BE2C (cell line): ENCODE results near the gene KATNAL1.

ENCODE experiments used
- DNase-seq: peaks from one replicate; pipeline ENCODE4 v3.0.0-alpha.2; 2020
- H3K27me3 ChIP-seq: fragments of 250-450 bp; sonication (Bioruptor Pico); 2 replicates; pipeline ENCODE4 v1.5.1; 2020; ENCODE audit warnings: mild to moderate bottlenecking
- H3K36me3 ChIP-seq: fragments of 250-450 bp; sonication (Bioruptor Pico); 2 replicates; pipeline ENCODE4 v1.5.1; 2020; ENCODE audit warnings: mild to moderate bottlenecking
- H3K4me1 ChIP-seq: fragments of 250-450 bp; sonication (Bioruptor Pico); 2 replicates; pipeline ENCODE4 v1.5.1; 2020
- H3K4me3 ChIP-seq: 2 replicates; pipeline ENCODE4 v1.5.1; 2011; ENCODE audit warnings: low read depth, low read length
- H3K9me3 ChIP-seq: fragments of 250-450 bp; sonication (Bioruptor Pico); 2 replicates; pipeline ENCODE4 v1.5.1; 2020
- CTCF ChIP-seq: IDR thresholded peaks from 2 replicates; pipeline ENCODE4 v1.5.1; 2012; ENCODE audit warnings: mild to moderate bottlenecking, low read depth, low read length

The KATNAL1 gene

GRCh38 chr13:30192320-30193093 lies 114.8 kb downstream of the KATNAL1 start:
- DNase-seq = no peak
- no peaks in the 10 kb centered on the region for H3K9me3 ChIP-seq
- H3K4me1 ChIP-seq = peaks cover 22% of the 10 kb centered on the region
- TF ChIP-seq CTCF = no peak
- H3K36me3 ChIP-seq = no peaks in the 10 kb centered on the region
- no peaks in the 10 kb centered on the region for H3K27me3 ChIP-seq
- no peak overlapping the region for H3K4me3 ChIP-seq

- no peak overlapping the region for H3K4me3 ChIP-seq
- no peaks in the 10 kb centered on the region for H3K9me3 ChIP-seq
- H3K4me1 ChIP-seq = peaks cover 22% of the 10 kb centered on the region
- no peaks in the 10 kb centered on the region for H3K27me3 ChIP-seq
- no peaks in the 10 kb centered on the region for H3K36me3 ChIP-seq
- TF ChIP-seq CTCF = no peak
- no peak for DNase-seq
Measured at GRCh38 chr13:30191491-30192100, 115.8 kb downstream of the KATNAL1 start.

- Histone ChIP-seq H3K4me3 (no peak overlapping the region), H3K9me3 (no peaks in the 10 kb centered on the region), H3K36me3 (no peaks in the 10 kb centered on the region), H3K27me3 (no peaks in the 10 kb centered on the region), H3K4me1 (peaks cover 7% of the 10 kb centered on the region)
- DNase-seq = no peak
- TF ChIP-seq CTCF = no peak
Measured at GRCh38 chr13:30186634-30187415, 120.5 kb downstream of the KATNAL1 start.

- Histone ChIP-seq H3K27me3 (no peaks in the 10 kb centered on the region), H3K4me3 (no peak overlapping the region), H3K9me3 (no peaks in the 10 kb centered on the region), H3K36me3 (no peaks in the 10 kb centered on the region), H3K4me1 (no peaks in the 10 kb centered on the region)
- no peak for DNase-seq
- TF ChIP-seq CTCF = no peak
Measured at GRCh38 chr13:30181888-30182651, 125.3 kb downstream of the KATNAL1 start.

- Histone ChIP-seq H3K4me3 (no peak overlapping the region), H3K36me3 (no peaks in the 10 kb centered on the region), H3K9me3 (no peaks in the 10 kb centered on the region), H3K4me1 (no peaks in the 10 kb centered on the region), H3K27me3 (no peaks in the 10 kb centered on the region)
- DNase-seq = no peak
- no peak for TF ChIP-seq CTCF
Measured at GRCh38 chr13:30179597-30180276, 127.6 kb downstream of the KATNAL1 start.
